GM12865 (cell line): Measurements from ENCODE around the gene CDON.

ENCODE experiments used
- DNase-seq: peaks from one replicate; pipeline ENCODE4 v3.0.0; 2010; ENCODE audit warnings: low read depth
- H3K4me3 ChIP-seq: 2 replicates; pipeline ENCODE4 v1.5.1; 2011; ENCODE audit warnings: mild to moderate bottlenecking, low read depth, low read length, control low read depth
- TF ChIP-seq, protein P1 (sequence below): IDR thresholded peaks from 2 replicates; pipeline ENCODE4 v1.5.1; 2011; ENCODE audit warnings: low read length, control low read depth, low read depth, inconsistent platforms; ENCODE audit not compliant: insufficient read depth; ENCODE audit errors: missing control alignments

CDON gene, protein sequence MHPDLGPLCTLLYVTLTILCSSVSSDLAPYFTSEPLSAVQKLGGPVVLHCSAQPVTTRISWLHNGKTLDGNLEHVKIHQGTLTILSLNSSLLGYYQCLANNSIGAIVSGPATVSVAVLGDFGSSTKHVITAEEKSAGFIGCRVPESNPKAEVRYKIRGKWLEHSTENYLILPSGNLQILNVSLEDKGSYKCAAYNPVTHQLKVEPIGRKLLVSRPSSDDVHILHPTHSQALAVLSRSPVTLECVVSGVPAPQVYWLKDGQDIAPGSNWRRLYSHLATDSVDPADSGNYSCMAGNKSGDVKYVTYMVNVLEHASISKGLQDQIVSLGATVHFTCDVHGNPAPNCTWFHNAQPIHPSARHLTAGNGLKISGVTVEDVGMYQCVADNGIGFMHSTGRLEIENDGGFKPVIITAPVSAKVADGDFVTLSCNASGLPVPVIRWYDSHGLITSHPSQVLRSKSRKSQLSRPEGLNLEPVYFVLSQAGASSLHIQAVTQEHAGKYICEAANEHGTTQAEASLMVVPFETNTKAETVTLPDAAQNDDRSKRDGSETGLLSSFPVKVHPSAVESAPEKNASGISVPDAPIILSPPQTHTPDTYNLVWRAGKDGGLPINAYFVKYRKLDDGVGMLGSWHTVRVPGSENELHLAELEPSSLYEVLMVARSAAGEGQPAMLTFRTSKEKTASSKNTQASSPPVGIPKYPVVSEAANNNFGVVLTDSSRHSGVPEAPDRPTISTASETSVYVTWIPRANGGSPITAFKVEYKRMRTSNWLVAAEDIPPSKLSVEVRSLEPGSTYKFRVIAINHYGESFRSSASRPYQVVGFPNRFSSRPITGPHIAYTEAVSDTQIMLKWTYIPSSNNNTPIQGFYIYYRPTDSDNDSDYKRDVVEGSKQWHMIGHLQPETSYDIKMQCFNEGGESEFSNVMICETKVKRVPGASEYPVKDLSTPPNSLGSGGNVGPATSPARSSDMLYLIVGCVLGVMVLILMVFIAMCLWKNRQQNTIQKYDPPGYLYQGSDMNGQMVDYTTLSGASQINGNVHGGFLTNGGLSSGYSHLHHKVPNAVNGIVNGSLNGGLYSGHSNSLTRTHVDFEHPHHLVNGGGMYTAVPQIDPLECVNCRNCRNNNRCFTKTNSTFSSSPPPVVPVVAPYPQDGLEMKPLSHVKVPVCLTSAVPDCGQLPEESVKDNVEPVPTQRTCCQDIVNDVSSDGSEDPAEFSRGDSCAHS (N-terminal part only)

DNA sequence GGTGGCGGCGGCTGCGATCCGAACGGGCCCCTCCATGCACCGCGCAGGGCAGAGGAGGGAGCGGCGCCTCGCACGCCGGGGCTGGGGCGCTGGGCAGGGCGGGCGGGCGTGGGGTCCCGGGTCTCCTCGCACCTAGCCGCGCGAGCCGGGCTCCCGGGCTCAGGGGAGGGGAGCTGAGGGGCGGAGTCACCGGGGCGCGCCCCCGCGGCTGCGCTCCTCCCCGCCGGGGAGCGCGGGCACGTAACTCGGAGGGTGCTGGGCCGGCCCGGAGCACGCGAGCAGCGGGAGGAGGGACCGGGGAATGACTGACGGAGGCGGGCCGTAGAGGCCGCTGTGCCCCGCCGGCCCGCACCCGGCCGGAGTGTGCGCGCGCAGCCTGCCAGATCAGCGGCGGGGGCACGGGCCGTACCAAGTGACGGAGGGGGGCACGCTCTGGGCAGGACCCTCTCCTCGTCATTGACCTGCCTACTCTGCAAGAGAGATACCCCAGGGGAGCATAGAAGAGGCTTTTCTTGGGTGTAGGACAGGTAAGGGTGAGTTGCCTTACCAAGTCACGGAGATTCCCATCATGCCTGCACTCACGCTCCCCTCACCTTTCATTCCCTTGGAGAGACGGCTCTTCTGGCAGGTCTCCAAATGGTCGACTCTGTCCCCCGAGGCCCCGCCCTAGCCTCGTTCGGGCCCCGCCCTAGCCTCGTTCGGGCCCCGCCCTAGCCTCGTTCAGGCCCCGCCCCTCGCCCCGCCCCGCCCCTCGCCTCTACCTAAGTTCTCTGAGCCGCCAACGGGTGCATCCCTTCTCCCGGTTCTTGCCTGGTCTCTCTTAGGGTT, at the start of gene CDON:
Gene CDON, minus strand, starts transcription at position 188 of the 828 bp plus-strand sequence. CDS start 39,390 bp downstream, outside the sequence.
- H3K4me3 ChIP-seq = peak within 1 kb of the TSS; percentile 62
- DNase-seq = peak; percentile 96
- TF ChIP-seq, protein P1, sequence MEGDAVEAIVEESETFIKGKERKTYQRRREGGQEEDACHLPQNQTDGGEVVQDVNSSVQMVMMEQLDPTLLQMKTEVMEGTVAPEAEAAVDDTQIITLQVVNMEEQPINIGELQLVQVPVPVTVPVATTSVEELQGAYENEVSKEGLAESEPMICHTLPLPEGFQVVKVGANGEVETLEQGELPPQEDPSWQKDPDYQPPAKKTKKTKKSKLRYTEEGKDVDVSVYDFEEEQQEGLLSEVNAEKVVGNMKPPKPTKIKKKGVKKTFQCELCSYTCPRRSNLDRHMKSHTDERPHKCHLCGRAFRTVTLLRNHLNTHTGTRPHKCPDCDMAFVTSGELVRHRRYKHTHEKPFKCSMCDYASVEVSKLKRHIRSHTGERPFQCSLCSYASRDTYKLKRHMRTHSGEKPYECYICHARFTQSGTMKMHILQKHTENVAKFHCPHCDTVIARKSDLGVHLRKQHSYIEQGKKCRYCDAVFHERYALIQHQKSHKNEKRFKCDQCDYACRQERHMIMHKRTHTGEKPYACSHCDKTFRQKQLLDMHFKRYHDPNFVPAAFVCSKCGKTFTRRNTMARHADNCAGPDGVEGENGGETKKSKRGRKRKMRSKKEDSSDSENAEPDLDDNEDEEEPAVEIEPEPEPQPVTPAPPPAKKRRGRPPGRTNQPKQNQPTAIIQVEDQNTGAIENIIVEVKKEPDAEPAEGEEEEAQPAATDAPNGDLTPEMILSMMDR = peak; percentile 4

DNA sequence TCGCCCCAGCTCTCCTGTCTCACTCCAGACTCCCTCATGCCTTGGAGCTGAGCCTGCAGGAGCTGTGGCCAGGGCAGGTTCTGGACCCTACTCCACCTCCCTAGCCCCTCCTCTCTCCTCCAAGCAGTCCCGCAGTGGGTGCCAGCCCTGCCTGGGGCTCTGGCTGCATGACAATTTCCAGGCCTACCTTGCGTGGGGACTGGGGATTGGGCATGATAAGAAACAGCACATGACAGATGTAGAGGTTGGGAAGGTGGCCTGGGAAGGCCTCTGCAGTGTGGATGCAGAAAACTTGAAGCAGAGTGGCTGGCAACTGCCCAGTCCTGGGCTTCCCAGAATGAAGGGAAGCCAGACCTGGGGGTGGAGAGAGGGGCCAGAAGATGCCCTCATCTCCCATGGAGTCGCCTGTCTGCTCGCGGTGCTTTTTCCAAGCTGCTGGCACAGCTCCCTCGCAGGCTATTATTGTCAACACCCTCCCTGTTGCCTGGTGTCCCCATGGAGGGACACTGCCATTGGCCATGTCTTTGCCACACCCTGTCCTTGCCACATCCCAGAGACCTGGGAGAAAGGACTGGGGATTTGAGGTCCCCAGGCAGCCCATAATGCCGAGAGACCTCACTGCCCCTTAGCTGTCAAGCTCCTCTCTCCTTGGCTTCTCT, 48.9 kb upstream of the CDON start:
- no peak for DNase-seq
- TF ChIP-seq, protein P1 = no peak
- H3K4me3 ChIP-seq = no peak overlapping the region

DNA sequence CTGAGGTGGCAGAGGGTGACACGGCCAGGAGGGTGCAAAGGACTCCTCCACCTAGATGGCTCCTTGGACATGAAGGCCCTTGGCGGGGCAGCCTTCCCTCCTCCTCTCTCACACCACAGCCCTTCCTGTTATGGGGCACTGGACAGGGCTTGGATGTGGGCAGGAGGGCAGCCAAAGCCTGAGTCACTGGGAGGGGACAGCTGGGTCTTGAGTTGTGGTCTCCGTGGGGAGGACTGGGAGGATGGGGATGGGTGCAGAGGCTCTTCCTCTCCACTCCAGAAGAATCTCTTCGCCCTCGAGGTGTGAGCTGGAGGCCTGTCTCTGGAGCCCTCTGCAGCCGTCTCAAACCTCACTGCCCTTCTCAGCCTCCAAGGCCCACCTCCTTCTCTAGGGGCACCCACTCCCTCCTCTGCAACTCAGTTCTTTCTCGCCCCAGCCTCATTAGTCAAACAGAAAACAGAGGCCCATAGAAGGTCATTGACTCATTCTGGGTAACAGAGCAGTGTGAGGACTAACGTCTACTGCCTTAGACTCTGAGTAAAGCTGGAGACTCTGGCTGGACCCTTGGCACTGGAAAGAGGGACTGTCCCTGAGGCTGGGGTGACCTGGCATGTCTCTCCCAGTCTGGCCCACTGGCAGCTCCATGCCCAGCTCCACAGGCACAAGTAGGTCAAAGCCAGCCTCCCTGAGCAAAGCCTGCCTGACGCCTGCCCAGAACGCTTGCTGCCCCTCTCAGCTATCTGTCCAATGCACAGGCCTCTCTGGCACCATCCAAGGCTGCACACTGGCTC, 47.5 kb upstream of the CDON start:
- no peak overlapping the region for H3K4me3 ChIP-seq
- DNase-seq = no peak
- TF ChIP-seq, protein P1 = no peak

DNA sequence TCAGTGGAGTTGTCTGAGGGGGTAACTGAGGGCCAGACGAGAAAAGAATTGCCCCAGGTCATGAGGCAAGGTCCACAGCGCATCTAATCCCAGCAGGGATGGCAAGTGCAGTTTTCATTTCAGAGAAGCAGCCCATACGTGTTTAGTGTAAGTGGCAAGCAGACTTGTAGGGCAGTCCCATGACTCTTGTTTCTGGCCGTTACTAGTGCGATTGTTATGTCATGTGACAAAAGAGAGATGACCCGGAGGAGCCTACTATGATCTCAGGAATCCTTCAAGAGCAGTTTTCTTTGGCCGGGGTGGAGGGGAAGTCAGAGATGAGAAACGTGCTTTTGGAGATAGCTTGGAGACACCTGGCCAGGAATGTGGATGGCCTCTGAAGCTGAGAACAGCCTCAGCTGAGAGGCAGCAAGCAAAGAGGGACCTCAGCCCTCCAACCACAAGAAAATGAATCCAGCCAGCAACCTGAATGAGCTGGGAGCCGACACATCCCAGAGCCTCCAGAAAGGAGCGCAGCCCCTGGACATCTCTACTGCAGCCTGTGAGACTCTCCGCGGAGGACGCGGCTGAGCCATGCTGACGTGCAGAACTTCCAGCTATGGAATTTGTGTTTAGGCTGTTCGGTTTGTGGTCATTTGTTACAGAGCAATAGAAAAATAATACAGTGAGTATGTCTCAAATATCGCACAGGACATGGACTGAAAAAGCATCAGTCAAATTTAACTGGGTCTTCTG, 44.1 kb upstream of the CDON start:
- TF ChIP-seq, protein P1 = no peak
- DNase-seq = no peak
- no peak overlapping the region for H3K4me3 ChIP-seq

DNA sequence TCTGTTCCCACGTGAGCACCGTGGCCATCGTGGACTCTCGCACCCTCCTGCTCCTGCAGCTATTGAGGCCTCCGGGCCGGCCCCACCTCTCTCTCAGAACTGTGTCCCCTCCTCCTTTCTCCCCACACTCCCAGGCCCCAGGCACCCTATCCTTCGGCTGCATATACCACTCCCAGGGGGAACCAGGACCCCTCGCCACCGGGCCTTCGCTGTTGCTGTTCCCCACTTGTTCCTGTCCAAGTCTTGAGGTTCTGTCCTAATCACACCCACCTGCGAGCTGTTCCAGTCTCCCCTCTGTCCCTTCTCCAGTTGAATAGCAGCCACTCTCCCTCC, 43.0 kb upstream of the CDON start:
- no peak overlapping the region for H3K4me3 ChIP-seq
- DNase-seq = no peak
- TF ChIP-seq, protein P1 = no peak
